Heart right ventricle (tissue), 16 donors: ENCODE results near the gene CDKAL1. TPM values are rescaled to one million over a fixed set of nuclear protein-coding genes. Genes with fewer than 3 reads are reported as not detected.

ENCODE experiments used
- ATAC-seq, 8 donors: fragments of 200-7000 bp; cut with Tn5 transposase; one replicate each; pipeline ENCODE4 v1.9.1; 2020; ENCODE audit warnings: mild to moderate bottlenecking in 8 of 8, moderate library complexity in 8 of 8, moderate number of reproducible peaks in 1 of 8
- DNase-seq, 2 donors: peaks; one replicate each; pipeline ENCODE4 v3.0.0-alpha.2; 2020
- H3K27ac ChIP-seq, 10 donors: fragments of 200-600 bp; sonication (generic) in 2 of 10; one replicate each; pipeline versions ENCODE4 v1.5.0 to v1.8.0; 2020 to 2022; ENCODE audit warnings: mild to moderate bottlenecking in 3 of 10
- H3K27me3 ChIP-seq, 7 donors: fragments of 200-600 bp; one replicate each; pipeline ENCODE4 v1.8.0; 2021 to 2022; ENCODE audit warnings: mild to moderate bottlenecking in 2 of 7
- H3K36me3 ChIP-seq, 9 donors: fragments of 200-600 bp; sonication (generic) in 1 of 9; one replicate each; pipeline versions ENCODE4 v1.5.0 to v1.8.0; 2020 to 2022; ENCODE audit warnings: mild to moderate bottlenecking in 2 of 9
- H3K4me1 ChIP-seq, 9 donors: fragments of 200-600 bp; sonication (generic) in 1 of 9; one replicate each; pipeline versions ENCODE4 v1.5.0 to v1.8.0; 2020 to 2022; ENCODE audit warnings: mild to moderate bottlenecking in 4 of 9
- H3K4me3 ChIP-seq, 10 donors: fragments of 200-600 bp; sonication (generic) in 2 of 10; one replicate each; pipeline versions ENCODE4 v1.5.0 to v1.8.0; 2020 to 2022; ENCODE audit warnings: mild to moderate bottlenecking in 7 of 10, moderate library complexity in 2 of 10
- H3K9me3 ChIP-seq, 11 donors: fragments of 200-600 bp in 10 of 11; sonication (generic) in 2 of 11; one replicate each; pipeline versions ENCODE4 v1.5.0 to v1.8.0; 2013 to 2022; ENCODE audit warnings: mild to moderate bottlenecking in 2 of 11, control low read depth in 1 of 11, moderate library complexity in 1 of 11
- CTCF ChIP-seq, 9 donors: fragments of 200-600 bp; sonication (generic) in 2 of 9; IDR thresholded peaks; one replicate each; pipeline versions ENCODE4 v1.5.0 to v1.8.0; 2021 to 2022; ENCODE audit warnings: antibody characterized with exemption in 9 of 9, mild to moderate bottlenecking in 5 of 9, moderate library complexity in 1 of 9
- WGBS, 2 donors: extraction: QIAGEN DNeasy Blood & Tissue Kit; methylation state at CpG; one replicate each; pipeline ENCODE4 v1.1.7; 2013; ENCODE audit warnings: inconsistent platforms in 1 of 2; 5-methylcytosine and 5-hydroxymethylcytosine counted together
- intact Hi-C, 10 donors: fragments of 100-400 bp; cut with DNase I; formaldehyde crosslinking; loops; one replicate each; pipeline versions ENCODE4 v1.11.1 to v1.14.2; 2022
- polyA plus RNA-seq, 2 donors: library from polyadenylated mRNA; stranded (reverse); fragments of 200-250 nt; gene quantifications; one replicate each; pipeline ENCODE4 v1.2.3, GENCODE V29; 2013
- total RNA-seq, 10 donors: library from RNA; stranded (reverse); fragmentation: NEBNext Ultra II Directional in 3 of 10; extraction: Animal tissue kit (Norgen Biotek cat#: 25700) in 3 of 10; gene quantifications; one replicate each; pipeline versions ENCODE4 v1.2.1 to v1.2.4, GENCODE V29; 2021 to 2023
- donor health status: Arrhythmogenic right ventricular cardiomyopathy.
- donor health status: ischemic (EF 13 %, LVEDD 7.1; RV severe dilation, severe dysfunction).
- donor health status: healthy with polysubstance abuse.
- donor health status: DM: no; HTN: yes; CAD: no.
- donor health status: DM: no; HTN: no; CAD: no.
- donor health status: ischemic (EF 25% LVEDD 6.9; RV normal size, moderate dysfunction).
- donor health status: ischemic (EF 25% LVEDD 5.7; RV mildly dilated, moderate dysfunction).
- donor health status: healthy.
- donor health status: DM: yes; HTN: yes; CAD: no.
- donor health status: Ischemic cardiomyopathy.
- donor health status: ischemic (EF 35%, LVEDD 5.7; RV mildly dilated, moderate dysfunction).
- donor health status: nonischemic (EF 11% LVEDD 7.7; RV severe dilation, severe dysfunction).
- donor health status: DM: yes; HTN: yes; CAD: no.
- donor health status: PGD.
- donor health status: ischemic (EF 29% LVEDD 5.4; RV normal size, mild dysfunction).
- donor health status: nonischemic (EF 23%, LVEDD 6.1; RV moderate dilation, normal function).

CDKAL1 gene
- total and polyA plus RNA-seq, 12 donors, result 3.2 to 14.0 (median 10.6) TPM

- H3K4me3 ChIP-seq, result no peak overlapping the region
- ATAC-seq (no peak), DNase-seq (no peak)
- WGBS, 2 donors, result 63 to 87% methylated on average over 3 of the region's 3 CpGs
- no peaks in the 10 kb centered on the region for H3K27me3 ChIP-seq
- no peaks in the 10 kb centered on the region for H3K36me3 ChIP-seq
- no peak for TF ChIP-seq CTCF (IDR thresholded peaks at IDR 0.05)
- H3K9me3 ChIP-seq, result no peaks in the 10 kb centered on the region
- no peak overlapping the region for H3K27ac ChIP-seq
- H3K4me1 ChIP-seq, result no peaks in the 10 kb centered on the region
- intact Hi-C loops, result no loop called here
Measured at GRCh38 chr6:20732896-20733295, 198.6 kb downstream of the CDKAL1 start.

- H3K36me3 ChIP-seq, result peaks cover 0 to 35% (median 8%) of the 10 kb centered on the region in 9 donors
- peaks cover 0 to 12% (median 0%) of the 10 kb centered on the region in 11 donors for H3K9me3 ChIP-seq
- no peaks in the 10 kb centered on the region for H3K27me3 ChIP-seq
- intact Hi-C loops, result no loop called here
- WGBS, 2 donors, result 96 to 97% methylated on average over 3 of the region's 3 CpGs
- H3K4me1 ChIP-seq, result no peaks in the 10 kb centered on the region
- H3K27ac ChIP-seq, result no peak overlapping the region
- DNase-seq, result no peak
- ATAC-seq, result no peak
- H3K4me3 ChIP-seq, result no peak overlapping the region
- TF ChIP-seq CTCF (IDR thresholded peaks at IDR 0.05), result no peak
Measured at GRCh38 chr6:20737912-20738311, 203.7 kb downstream of the CDKAL1 start.

GRCh38 chr6:20740088-20740487 is 205.8 kb downstream of the CDKAL1 start:
- no peaks in the 10 kb centered on the region for H3K27me3 ChIP-seq
- no peaks in the 10 kb centered on the region for H3K4me1 ChIP-seq
- no peak overlapping the region for H3K4me3 ChIP-seq
- 97 to 99% methylated on average over 4 of the region's 4 CpGs for WGBS, 2 donors
- no peak overlapping the region for H3K27ac ChIP-seq
- H3K36me3 ChIP-seq, result peaks cover 0 to 35% (median 8%) of the 10 kb centered on the region in 9 donors
- no peak for TF ChIP-seq CTCF (IDR thresholded peaks at IDR 0.05)
- no peak for DNase-seq
- no peak for ATAC-seq
- intact Hi-C loops, result no loop called here
- peaks cover 0 to 12% (median 0%) of the 10 kb centered on the region in 11 donors for H3K9me3 ChIP-seq

- intact Hi-C loops, result no loop called here
- no peak for ATAC-seq
- Histone ChIP-seq H3K9me3 (peaks cover 0 to 12% (median 0%) of the 10 kb centered on the region in 11 donors), H3K27me3 (no peaks in the 10 kb centered on the region), H3K27ac (no peak overlapping the region), H3K4me1 (no peaks in the 10 kb centered on the region), H3K36me3 (peaks cover 0 to 35% (median 8%) of the 10 kb centered on the region in 9 donors), H3K4me3 (no peak overlapping the region)
- no peak for TF ChIP-seq CTCF (IDR thresholded peaks at IDR 0.05)
- 89 to 94% methylated on average over 4 of the region's 4 CpGs for WGBS, 2 donors
- DNase-seq, result no peak
Measured at GRCh38 chr6:20740727-20741126, 206.5 kb downstream of the CDKAL1 start.
